ENCODE measurements around the gene MYL7. TPM values are rescaled to one million over a fixed set of nuclear protein-coding genes. Genes with fewer than 3 reads are reported as not detected.

Gene MYL7
- total RNA-seq, 1 donor from 2014 or later: 518 TPM

- Histone ChIP-seq H3K4me1 (no peaks in the 10 kb centered on the region), H3K27ac (replicated peaks) (no peak overlapping the region), H3K9me3 (replicated peaks) (no peaks in the 10 kb centered on the region), H3K27me3 (ENCODE audit: low read depth) (no peaks in the 10 kb centered on the region), H3K36me3 (no peaks in the 10 kb centered on the region), H3K4me3 (no peak overlapping the region)
- DNase-seq: no peak
- intact Hi-C loops (cut with micrococcal nuclease): no loop called here
- no peak for TF ChIP-seq CTCF (IDR thresholded peaks at IDR 0.05; ENCODE audit: borderline replicate concordance)
Measured at GRCh38 chr7:44167920-44168319, 26.8 kb upstream of the MYL7 start.

- H3K4me1 ChIP-seq: peaks cover 13% of the 10 kb centered on the region
- intact Hi-C loops (cut with micrococcal nuclease): no loop called here
- no peak overlapping the region for H3K27ac ChIP-seq (replicated peaks)
- no peaks in the 10 kb centered on the region for H3K36me3 ChIP-seq
- no peak for TF ChIP-seq CTCF (IDR thresholded peaks at IDR 0.05; ENCODE audit: borderline replicate concordance)
- H3K9me3 ChIP-seq (replicated peaks): no peaks in the 10 kb centered on the region
- no peaks in the 10 kb centered on the region for H3K27me3 ChIP-seq (ENCODE audit: low read depth)
- H3K4me3 ChIP-seq: no peak overlapping the region
- no peak for DNase-seq
Measured at GRCh38 chr7:44163591-44163990, 22.5 kb upstream of the MYL7 start.

GRCh38 chr7:44162785-44163395, 21.8 kb upstream of the MYL7 start:
- peaks cover 13% of the 10 kb centered on the region for H3K4me1 ChIP-seq
- intact Hi-C loops (cut with micrococcal nuclease): no loop called here
- no peak overlapping the region for H3K4me3 ChIP-seq
- H3K36me3 ChIP-seq: no peaks in the 10 kb centered on the region
- TF ChIP-seq CTCF (IDR thresholded peaks at IDR 0.05; ENCODE audit: borderline replicate concordance): no peak
- H3K27me3 ChIP-seq (ENCODE audit: low read depth): no peaks in the 10 kb centered on the region
- no peaks in the 10 kb centered on the region for H3K9me3 ChIP-seq (replicated peaks)
- no peak overlapping the region for H3K27ac ChIP-seq (replicated peaks)
- DNase-seq: no peak

- Histone ChIP-seq H3K27ac (replicated peaks) (no peak overlapping the region), H3K9me3 (replicated peaks) (no peaks in the 10 kb centered on the region), H3K36me3 (no peaks in the 10 kb centered on the region), H3K4me3 (no peak overlapping the region), H3K4me1 (peaks cover 13% of the 10 kb centered on the region), H3K27me3 (ENCODE audit: low read depth) (no peaks in the 10 kb centered on the region)
- intact Hi-C loops (cut with micrococcal nuclease): no loop called here
- TF ChIP-seq CTCF (IDR thresholded peaks at IDR 0.05; ENCODE audit: borderline replicate concordance): no peak
- DNase-seq: no peak
Measured at GRCh38 chr7:44162179-44162578, 21.0 kb upstream of the MYL7 start.

GRCh38 chr7:44161371-44161770, 20.2 kb upstream of the MYL7 start:
- Histone ChIP-seq H3K27me3 (ENCODE audit: low read depth) (no peaks in the 10 kb centered on the region), H3K4me1 (peaks cover 13% of the 10 kb centered on the region), H3K27ac (replicated peaks) (no peak overlapping the region), H3K36me3 (no peaks in the 10 kb centered on the region), H3K9me3 (replicated peaks) (no peaks in the 10 kb centered on the region), H3K4me3 (no peak overlapping the region)
- no peak for TF ChIP-seq CTCF (IDR thresholded peaks at IDR 0.05; ENCODE audit: borderline replicate concordance)
- DNase-seq: no peak
- intact Hi-C loops (cut with micrococcal nuclease): no loop called here
